Fibroblast of skin of abdomen (primary cell): ENCODE results near the gene BPGM.

Source experiments
- DNase-seq: peaks from one replicate; pipeline ENCODE4 v3.0.0-alpha.2; 2013

The BPGM gene

GRCh38 chr7:134698481-134698880 lies 51.8 kb downstream of the BPGM start:
- DNase-seq: no peak

GRCh38 chr7:134699021-134699818 lies 52.6 kb downstream of the BPGM start:
- DNase-seq: peak; percentile 14

GRCh38 chr7:134699899-134700298 lies 53.2 kb downstream of the BPGM start:
- peak; percentile 52 for DNase-seq

GRCh38 chr7:134701272-134701671 lies 54.6 kb downstream of the BPGM start:
- DNase-seq: peak; percentile 46

- DNase-seq: no peak
These were observed 56.0 kb downstream of the BPGM start for GRCh38 chr7:134702366-134703240.

- DNase-seq: no peak
These were observed 56.6 kb downstream of the BPGM start for GRCh38 chr7:134703241-134703594.

- no peak for DNase-seq
These were observed 57.1 kb downstream of the BPGM start for GRCh38 chr7:134703782-134704181.

GRCh38 chr7:134704827-134705226 lies 58.2 kb downstream of the BPGM start:
- DNase-seq: no peak

GRCh38 chr7:134705716-134706115 lies 59.1 kb downstream of the BPGM start:
- DNase-seq: no peak

- no peak for DNase-seq
These were observed 59.8 kb downstream of the BPGM start for GRCh38 chr7:134706468-134706867.

- no peak for DNase-seq
These were observed 61.2 kb downstream of the BPGM start for GRCh38 chr7:134707663-134708378.

GRCh38 chr7:134708692-134709091 lies 62.0 kb downstream of the BPGM start:
- DNase-seq: no peak

GRCh38 chr7:134709197-134709596 lies 62.5 kb downstream of the BPGM start:
- peak; percentile 59 for DNase-seq

- DNase-seq: no peak
These were observed 63.8 kb downstream of the BPGM start for GRCh38 chr7:134710511-134710853.

- peak; percentile 55 for DNase-seq
These were observed 64.4 kb downstream of the BPGM start for GRCh38 chr7:134710854-134711624.

- DNase-seq: peak; percentile 55
These were observed 65.5 kb downstream of the BPGM start for GRCh38 chr7:134712196-134712595.

- no peak for DNase-seq
These were observed 68.0 kb downstream of the BPGM start for GRCh38 chr7:134714470-134715205.

GRCh38 chr7:134718211-134718875 lies 71.7 kb downstream of the BPGM start:
- no peak for DNase-seq

- peak; percentile 66 for DNase-seq
These were observed 73.7 kb downstream of the BPGM start for GRCh38 chr7:134720091-134720935.

- no peak for DNase-seq
These were observed 74.5 kb downstream of the BPGM start for GRCh38 chr7:134721171-134721570.
